HepG2 (cell line): ENCODE data around the gene CORO7. TPM values are rescaled to one million over a fixed set of nuclear protein-coding genes. Genes with fewer than 3 reads are reported as not detected.
A peak's percentile ranks its signal among the peaks of the same experiment; 100 is the strongest.

ENCODE experiments used
- GLI4 ChIP-seq: sonication (generic); formaldehyde crosslinking; IDR thresholded peaks from 2 replicates; pipeline ENCODE4 v1.5.1; 2020; ENCODE audit warnings: missing genetic modification reagents, mild to moderate bottlenecking, moderate library complexity, borderline replicate concordance
- HHEX ChIP-seq: IDR thresholded peaks from 2 replicates; pipeline ENCODE4 v1.6.1; 2016; ENCODE audit warnings: control low read depth
- NRL ChIP-seq: sonication (generic); formaldehyde crosslinking; IDR thresholded peaks from 2 replicates; pipeline ENCODE4 v1.5.0; 2020; ENCODE audit warnings: missing genetic modification reagents, mild to moderate bottlenecking, moderate library complexity, borderline replicate concordance
- ZSCAN30 ChIP-seq: sonication (generic); formaldehyde crosslinking; IDR thresholded peaks from 2 replicates; pipeline ENCODE4 v1.5.0; 2020; ENCODE audit warnings: mild to moderate bottlenecking, missing genetic modification reagents
- polyA plus RNA-seq, 8 experiments: library from polyadenylated mRNA; depleted of rRNA in 3 of 8; stranded (reverse) in 7 of 8; unstranded in 1 of 8; fragments of >200 nt; fragmentation: Illumina TruSeq in 4 of 8; extraction: Trizol in 4 of 8; gene quantifications; 2 replicates each; pipeline versions ENCODE4 v1.2.1 to v1.2.3, GENCODE V29; 2011 to 2016; ENCODE audit warnings: low read depth in 4 of 8, missing spikeins in 1 of 8, mixed read lengths in 1 of 8; ENCODE audit not compliant: insufficient read depth in 1 of 8
- total RNA-seq, 5 experiments: library from RNA; depleted of rRNA; stranded (reverse); fragments of >200 nt; fragmentation: Illumina TruSeq; extraction: Trizol; gene quantifications; 2 replicates each; pipeline ENCODE4 v1.2.3, GENCODE V29; 2016; ENCODE audit warnings: low read depth in 1 of 5
- TF ChIP-seq, protein P1 (sequence below), 2 experiments: sonication (generic) in 1 of 2; formaldehyde crosslinking in 1 of 2; IDR thresholded peaks; 2 replicates each; pipeline versions ENCODE4 v1.4.0 to v1.6.1; 2018 to 2020; ENCODE audit warnings: missing genetic modification reagents in 2 of 2, borderline replicate concordance in 1 of 2, low read depth in 1 of 2, mild to moderate bottlenecking in 1 of 2, missing biosample characterization in 1 of 2
- TF ChIP-seq, protein P2 (sequence below): IDR thresholded peaks from 2 replicates; pipeline ENCODE4 v1.6.1; 2018; ENCODE audit warnings: missing genetic modification reagents, mild to moderate bottlenecking, missing compliant biosample characterization
- TF ChIP-seq, protein P3 (sequence below): sonication (generic); formaldehyde crosslinking; conservative IDR thresholded peaks from 2 replicates; pipeline ENCODE4 v1.8.0; 2022; ENCODE audit warnings: low read depth, missing genetic modification reagents
- TF ChIP-seq, protein P4 (sequence below): sonication (generic); formaldehyde crosslinking; IDR thresholded peaks from 2 replicates; pipeline ENCODE4 v1.8.0; 2022; ENCODE audit warnings: mild to moderate bottlenecking, missing genetic modification reagents, moderate library complexity
- TF ChIP-seq, protein P5 (sequence below): IDR thresholded peaks from 2 replicates; pipeline ENCODE4 v1.6.1; 2016; ENCODE audit warnings: low read depth, missing genetic modification reagents, missing compliant biosample characterization
- TF ChIP-seq, protein P6 (sequence below): IDR thresholded peaks from 2 replicates; pipeline ENCODE4 v1.4.0; 2020; ENCODE audit warnings: mild to moderate bottlenecking, missing genetic modification reagents

CORO7 gene
- total and polyA plus RNA-seq, 2 of the 13 experiments (the other 11 are each of a cell fraction or from before 2014, with no cell fraction given): 9.9 to 14.3 TPM

DNA sequence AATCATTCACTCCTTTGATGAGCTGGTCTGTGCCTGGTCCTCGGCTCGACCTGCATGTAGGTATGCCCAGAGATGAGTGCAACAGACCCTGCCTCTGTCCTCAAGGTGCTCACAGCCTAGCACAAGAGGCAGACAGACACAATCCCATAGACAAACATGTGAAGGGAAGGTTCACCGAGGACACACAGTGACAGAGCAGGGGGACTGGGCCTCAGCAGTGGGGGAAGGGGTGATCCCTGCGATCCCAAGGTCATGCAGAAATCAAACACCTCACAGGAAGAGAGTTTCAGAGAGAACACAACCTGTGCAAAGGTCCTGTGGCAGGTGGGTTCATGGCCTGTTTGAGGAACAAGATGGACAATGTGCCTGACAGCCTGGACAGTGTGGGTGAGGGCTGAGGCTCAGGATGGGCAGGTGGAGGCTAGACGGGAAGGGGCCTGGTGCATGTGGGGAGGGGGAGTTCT is 49.0 kb downstream of the CORO7 start (continued):
- TF ChIP-seq, protein P1, sequence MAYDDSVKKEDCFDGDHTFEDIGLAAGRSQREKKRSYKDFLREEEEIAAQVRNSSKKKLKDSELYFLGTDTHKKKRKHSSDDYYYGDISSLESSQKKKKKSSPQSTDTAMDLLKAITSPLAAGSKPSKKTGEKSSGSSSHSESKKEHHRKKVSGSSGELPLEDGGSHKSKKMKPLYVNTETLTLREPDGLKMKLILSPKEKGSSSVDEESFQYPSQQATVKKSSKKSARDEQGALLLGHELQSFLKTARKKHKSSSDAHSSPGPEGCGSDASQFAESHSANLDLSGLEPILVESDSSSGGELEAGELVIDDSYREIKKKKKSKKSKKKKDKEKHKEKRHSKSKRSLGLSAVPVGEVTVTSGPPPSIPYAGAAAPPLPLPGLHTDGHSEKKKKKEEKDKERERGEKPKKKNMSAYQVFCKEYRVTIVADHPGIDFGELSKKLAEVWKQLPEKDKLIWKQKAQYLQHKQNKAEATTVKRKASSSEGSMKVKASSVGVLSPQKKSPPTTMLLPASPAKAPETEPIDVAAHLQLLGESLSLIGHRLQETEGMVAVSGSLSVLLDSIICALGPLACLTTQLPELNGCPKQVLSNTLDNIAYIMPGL (CRISPR knock-in tag; IDR thresholded peaks at IDR 0.05; ENCODE audit: borderline replicate concordance in 1 of 2, low read depth in 1 of 2): peak in 1 of 2 experiments; percentile 52; a peak in 1 of 4 replicates
- no peak for TF ChIP-seq HHEX (CRISPR knock-in tag)
- no peak for TF ChIP-seq GLI4 (CRISPR knock-in tag)
- TF ChIP-seq, protein P2, sequence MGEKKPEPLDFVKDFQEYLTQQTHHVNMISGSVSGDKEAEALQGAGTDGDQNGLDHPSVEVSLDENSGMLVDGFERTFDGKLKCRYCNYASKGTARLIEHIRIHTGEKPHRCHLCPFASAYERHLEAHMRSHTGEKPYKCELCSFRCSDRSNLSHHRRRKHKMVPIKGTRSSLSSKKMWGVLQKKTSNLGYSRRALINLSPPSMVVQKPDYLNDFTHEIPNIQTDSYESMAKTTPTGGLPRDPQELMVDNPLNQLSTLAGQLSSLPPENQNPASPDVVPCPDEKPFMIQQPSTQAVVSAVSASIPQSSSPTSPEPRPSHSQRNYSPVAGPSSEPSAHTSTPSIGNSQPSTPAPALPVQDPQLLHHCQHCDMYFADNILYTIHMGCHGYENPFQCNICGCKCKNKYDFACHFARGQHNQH (CRISPR knock-in tag): no peak
- no peak for TF ChIP-seq ZSCAN30 (CRISPR knock-in tag)
- TF ChIP-seq, protein P3, sequence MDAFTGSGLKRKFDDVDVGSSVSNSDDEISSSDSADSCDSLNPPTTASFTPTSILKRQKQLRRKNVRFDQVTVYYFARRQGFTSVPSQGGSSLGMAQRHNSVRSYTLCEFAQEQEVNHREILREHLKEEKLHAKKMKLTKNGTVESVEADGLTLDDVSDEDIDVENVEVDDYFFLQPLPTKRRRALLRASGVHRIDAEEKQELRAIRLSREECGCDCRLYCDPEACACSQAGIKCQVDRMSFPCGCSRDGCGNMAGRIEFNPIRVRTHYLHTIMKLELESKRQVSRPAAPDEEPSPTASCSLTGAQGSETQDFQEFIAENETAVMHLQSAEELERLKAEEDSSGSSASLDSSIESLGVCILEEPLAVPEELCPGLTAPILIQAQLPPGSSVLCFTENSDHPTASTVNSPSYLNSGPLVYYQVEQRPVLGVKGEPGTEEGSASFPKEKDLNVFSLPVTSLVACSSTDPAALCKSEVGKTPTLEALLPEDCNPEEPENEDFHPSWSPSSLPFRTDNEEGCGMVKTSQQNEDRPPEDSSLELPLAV (CRISPR knock-in tag): no peak
- TF ChIP-seq NRL: no peak; the same call in 1 of the 2 replicates
- TF ChIP-seq, protein P4, sequence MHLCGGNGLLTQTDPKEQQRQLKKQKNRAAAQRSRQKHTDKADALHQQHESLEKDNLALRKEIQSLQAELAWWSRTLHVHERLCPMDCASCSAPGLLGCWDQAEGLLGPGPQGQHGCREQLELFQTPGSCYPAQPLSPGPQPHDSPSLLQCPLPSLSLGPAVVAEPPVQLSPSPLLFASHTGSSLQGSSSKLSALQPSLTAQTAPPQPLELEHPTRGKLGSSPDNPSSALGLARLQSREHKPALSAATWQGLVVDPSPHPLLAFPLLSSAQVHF (CRISPR knock-in tag): no peak
- TF ChIP-seq, protein P5, sequence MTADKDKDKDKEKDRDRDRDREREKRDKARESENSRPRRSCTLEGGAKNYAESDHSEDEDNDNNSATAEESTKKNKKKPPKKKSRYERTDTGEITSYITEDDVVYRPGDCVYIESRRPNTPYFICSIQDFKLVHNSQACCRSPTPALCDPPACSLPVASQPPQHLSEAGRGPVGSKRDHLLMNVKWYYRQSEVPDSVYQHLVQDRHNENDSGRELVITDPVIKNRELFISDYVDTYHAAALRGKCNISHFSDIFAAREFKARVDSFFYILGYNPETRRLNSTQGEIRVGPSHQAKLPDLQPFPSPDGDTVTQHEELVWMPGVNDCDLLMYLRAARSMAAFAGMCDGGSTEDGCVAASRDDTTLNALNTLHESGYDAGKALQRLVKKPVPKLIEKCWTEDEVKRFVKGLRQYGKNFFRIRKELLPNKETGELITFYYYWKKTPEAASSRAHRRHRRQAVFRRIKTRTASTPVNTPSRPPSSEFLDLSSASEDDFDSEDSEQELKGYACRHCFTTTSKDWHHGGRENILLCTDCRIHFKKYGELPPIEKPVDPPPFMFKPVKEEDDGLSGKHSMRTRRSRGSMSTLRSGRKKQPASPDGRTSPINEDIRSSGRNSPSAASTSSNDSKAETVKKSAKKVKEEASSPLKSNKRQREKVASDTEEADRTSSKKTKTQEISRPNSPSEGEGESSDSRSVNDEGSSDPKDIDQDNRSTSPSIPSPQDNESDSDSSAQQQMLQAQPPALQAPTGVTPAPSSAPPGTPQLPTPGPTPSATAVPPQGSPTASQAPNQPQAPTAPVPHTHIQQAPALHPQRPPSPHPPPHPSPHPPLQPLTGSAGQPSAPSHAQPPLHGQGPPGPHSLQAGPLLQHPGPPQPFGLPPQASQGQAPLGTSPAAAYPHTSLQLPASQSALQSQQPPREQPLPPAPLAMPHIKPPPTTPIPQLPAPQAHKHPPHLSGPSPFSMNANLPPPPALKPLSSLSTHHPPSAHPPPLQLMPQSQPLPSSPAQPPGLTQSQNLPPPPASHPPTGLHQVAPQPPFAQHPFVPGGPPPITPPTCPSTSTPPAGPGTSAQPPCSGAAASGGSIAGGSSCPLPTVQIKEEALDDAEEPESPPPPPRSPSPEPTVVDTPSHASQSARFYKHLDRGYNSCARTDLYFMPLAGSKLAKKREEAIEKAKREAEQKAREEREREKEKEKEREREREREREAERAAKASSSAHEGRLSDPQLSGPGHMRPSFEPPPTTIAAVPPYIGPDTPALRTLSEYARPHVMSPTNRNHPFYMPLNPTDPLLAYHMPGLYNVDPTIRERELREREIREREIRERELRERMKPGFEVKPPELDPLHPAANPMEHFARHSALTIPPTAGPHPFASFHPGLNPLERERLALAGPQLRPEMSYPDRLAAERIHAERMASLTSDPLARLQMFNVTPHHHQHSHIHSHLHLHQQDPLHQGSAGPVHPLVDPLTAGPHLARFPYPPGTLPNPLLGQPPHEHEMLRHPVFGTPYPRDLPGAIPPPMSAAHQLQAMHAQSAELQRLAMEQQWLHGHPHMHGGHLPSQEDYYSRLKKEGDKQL: no peak
- TF ChIP-seq, protein P6, sequence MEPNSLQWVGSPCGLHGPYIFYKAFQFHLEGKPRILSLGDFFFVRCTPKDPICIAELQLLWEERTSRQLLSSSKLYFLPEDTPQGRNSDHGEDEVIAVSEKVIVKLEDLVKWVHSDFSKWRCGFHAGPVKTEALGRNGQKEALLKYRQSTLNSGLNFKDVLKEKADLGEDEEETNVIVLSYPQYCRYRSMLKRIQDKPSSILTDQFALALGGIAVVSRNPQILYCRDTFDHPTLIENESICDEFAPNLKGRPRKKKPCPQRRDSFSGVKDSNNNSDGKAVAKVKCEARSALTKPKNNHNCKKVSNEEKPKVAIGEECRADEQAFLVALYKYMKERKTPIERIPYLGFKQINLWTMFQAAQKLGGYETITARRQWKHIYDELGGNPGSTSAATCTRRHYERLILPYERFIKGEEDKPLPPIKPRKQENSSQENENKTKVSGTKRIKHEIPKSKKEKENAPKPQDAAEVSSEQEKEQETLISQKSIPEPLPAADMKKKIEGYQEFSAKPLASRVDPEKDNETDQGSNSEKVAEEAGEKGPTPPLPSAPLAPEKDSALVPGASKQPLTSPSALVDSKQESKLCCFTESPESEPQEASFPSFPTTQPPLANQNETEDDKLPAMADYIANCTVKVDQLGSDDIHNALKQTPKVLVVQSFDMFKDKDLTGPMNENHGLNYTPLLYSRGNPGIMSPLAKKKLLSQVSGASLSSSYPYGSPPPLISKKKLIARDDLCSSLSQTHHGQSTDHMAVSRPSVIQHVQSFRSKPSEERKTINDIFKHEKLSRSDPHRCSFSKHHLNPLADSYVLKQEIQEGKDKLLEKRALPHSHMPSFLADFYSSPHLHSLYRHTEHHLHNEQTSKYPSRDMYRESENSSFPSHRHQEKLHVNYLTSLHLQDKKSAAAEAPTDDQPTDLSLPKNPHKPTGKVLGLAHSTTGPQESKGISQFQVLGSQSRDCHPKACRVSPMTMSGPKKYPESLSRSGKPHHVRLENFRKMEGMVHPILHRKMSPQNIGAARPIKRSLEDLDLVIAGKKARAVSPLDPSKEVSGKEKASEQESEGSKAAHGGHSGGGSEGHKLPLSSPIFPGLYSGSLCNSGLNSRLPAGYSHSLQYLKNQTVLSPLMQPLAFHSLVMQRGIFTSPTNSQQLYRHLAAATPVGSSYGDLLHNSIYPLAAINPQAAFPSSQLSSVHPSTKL (CRISPR knock-in tag): peak; percentile 49; the same call in 1 of the 2 replicates
